HG03558 (cell line): ENCODE data around the gene OR5B21.

Source experiments
- ATAC-seq: cut with Tn5 transposase; IDR thresholded peaks from one replicate; pipeline ENCODE4 v1.9.1; 2021; ENCODE audit warnings: moderate number of reproducible peaks; ENCODE audit not compliant: unreplicated experiment; ENCODE audit errors: extremely low read depth

Gene OR5B21

DNA sequence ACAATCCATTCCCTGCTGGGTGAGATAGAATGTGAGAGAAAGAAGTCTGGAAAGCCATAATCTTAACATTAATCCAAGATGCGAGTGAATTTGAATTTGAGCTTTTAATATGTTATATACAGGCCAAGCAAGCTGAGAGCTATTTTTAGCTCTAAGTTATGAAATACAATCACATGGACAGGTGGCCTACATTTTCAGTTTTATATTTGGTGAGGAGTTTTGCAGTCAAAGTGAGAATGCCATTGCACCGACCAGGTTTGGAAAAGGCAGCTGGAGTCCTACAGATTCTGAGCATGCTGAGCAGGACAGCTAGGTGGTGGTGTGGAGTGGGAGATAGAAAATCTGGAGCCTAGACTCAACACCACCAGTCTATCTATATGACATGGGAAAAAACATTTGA is 12.0 kb downstream of the OR5B21 start:
- ATAC-seq, result peak; percentile 49

DNA sequence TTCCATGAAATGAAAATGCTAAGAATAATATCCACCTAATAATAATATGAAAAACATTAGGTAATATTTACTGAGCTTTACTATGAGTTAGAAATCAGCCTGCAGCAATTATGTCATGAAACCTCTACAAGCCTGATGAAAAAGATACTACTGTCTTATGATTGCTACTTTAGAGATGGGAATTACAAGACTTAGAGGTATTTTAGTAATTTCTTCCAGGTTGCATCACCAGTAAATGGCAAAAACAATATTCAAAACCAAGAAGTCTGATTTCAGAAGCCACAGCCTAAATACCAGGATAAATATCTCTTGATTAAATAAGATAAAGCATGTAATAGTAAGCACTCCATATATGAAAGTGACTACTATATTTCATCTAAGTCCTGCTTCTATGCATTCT is 13.8 kb downstream of the OR5B21 start:
- ATAC-seq, result no peak

DNA sequence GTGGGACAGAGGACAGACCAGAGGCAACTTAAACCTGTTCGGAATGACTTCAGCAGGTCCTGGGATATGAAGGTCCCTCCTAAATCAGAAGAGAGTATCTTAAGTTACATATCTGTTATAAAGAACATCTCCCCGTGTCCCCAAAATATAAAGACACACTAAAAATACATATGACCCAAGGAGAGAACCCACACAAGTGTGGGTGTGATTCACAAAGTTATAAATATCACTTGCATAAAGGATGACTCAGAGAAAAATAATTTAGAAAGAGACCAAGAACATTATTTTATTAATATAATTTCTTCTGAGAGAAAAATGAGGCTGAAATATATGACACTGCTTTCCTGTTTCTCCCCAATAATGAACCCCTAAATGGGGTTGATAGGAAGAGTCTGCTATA is 14.2 kb downstream of the OR5B21 start:
- ATAC-seq, result no peak

- ATAC-seq, result no peak
These were observed 17.1 kb downstream of the OR5B21 start for GRCh38 chr11:58490827-58491226.

DNA sequence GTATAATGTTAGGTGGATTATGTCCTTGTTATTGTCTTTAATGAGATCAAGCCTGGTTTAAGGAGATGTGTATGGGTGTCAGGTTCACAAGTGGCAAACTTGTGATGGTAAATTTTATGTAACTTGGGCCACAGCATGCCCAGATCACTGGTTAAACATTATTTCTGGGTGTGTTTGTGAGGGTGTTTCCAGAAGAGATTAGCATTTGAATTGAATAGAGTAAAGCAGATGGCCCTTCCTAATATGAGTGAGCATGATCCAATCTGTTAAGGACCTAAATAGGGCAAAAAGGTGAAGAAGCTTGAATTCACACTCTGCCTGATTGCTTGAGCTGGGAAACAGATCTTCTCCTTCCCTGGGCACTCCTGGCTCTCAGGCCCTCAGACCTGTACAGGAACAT is 20.7 kb downstream of the OR5B21 start:
- ATAC-seq, result no peak

- ATAC-seq, result no peak
These were observed 21.9 kb downstream of the OR5B21 start for GRCh38 chr11:58485961-58486360.

- ATAC-seq, result no peak
These were observed 36.0 kb downstream of the OR5B21 start for GRCh38 chr11:58471892-58472291.

GRCh38 chr11:58466293-58466692 is 41.6 kb downstream of the OR5B21 start:
- no peak for ATAC-seq

DNA sequence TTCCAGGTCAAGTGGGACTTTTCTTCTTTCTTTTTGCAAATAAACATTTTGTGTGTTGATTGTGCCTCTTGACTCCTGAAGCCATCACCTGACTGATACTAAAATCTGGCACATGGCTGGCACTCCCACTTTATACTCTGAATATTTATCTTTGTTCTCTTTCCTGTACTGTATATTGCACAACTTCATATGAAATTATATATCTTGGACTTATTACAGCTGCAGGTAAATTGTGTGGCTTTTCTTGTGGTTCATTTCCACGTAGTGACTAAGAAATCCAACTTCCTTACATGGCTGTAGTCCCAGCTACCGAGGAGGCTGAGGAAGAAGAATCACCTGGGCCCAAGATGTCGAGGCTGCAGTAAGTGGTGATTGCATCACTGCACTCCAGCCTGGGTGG is 42.2 kb downstream of the OR5B21 start:
- no peak for ATAC-seq
